ENCODE results near the gene CCDC92B. TPM values are rescaled to one million over a fixed set of nuclear protein-coding genes. Genes with fewer than 3 reads are reported as not detected.

Gene CCDC92B
- total and polyA plus RNA-seq, 9 of the 15 experiments (the other 6 are each of a cell fraction or from before 2014, with no cell fraction given) = not detected

GRCh38 chr17:2711608-2712299 is 37.7 kb downstream of the CCDC92B start, which contains the start of gene CLUH (continued):
- no peak for TF ChIP-seq SRSF9 (IDR thresholded peaks at IDR 0.05; ENCODE audit: borderline replicate concordance, low read depth, low read length)
- no peak for TF ChIP-seq TCF7 (IDR thresholded peaks at IDR 0.05; ENCODE audit: borderline replicate concordance)
- no peak for TF ChIP-seq ZFPM2 (CRISPR knock-in tag; IDR thresholded peaks at IDR 0.05)
- peak in 1 of 2 experiments; percentile 1; a peak in 1 of 4 replicates for TF ChIP-seq NONO (IDR thresholded peaks at IDR 0.05; ENCODE audit: low read depth in 2 of 2, low read length in 1 of 2)
- peak; percentile 68; the same call in 1 of the 2 replicates for TF ChIP-seq SAFB (IDR thresholded peaks at IDR 0.05; ENCODE audit: borderline replicate concordance, low read depth, low read length)
- TF ChIP-seq NCOA6 (IDR thresholded peaks at IDR 0.05) = peak; percentile 40; the same call in 1 of the 2 replicates
- TF ChIP-seq HCFC1 (IDR thresholded peaks at IDR 0.05; ENCODE audit: low read depth, low read length) = peak; percentile 73
- peak; percentile 86 for TF ChIP-seq SP1 (CRISPR knock-in tag; IDR thresholded peaks at IDR 0.05)
- TF ChIP-seq, protein P1, sequence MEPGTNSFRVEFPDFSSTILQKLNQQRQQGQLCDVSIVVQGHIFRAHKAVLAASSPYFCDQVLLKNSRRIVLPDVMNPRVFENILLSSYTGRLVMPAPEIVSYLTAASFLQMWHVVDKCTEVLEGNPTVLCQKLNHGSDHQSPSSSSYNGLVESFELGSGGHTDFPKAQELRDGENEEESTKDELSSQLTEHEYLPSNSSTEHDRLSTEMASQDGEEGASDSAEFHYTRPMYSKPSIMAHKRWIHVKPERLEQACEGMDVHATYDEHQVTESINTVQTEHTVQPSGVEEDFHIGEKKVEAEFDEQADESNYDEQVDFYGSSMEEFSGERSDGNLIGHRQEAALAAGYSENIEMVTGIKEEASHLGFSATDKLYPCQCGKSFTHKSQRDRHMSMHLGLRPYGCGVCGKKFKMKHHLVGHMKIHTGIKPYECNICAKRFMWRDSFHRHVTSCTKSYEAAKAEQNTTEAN (CRISPR knock-in tag; IDR thresholded peaks at IDR 0.05) = peak; percentile 68; the same call in 1 of the 2 replicates
- TF ChIP-seq, protein P2, sequence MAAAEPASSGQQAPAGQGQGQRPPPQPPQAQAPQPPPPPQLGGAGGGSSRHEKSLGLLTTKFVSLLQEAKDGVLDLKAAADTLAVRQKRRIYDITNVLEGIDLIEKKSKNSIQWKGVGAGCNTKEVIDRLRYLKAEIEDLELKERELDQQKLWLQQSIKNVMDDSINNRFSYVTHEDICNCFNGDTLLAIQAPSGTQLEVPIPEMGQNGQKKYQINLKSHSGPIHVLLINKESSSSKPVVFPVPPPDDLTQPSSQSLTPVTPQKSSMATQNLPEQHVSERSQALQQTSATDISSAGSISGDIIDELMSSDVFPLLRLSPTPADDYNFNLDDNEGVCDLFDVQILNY (CRISPR knock-in tag; IDR thresholded peaks at IDR 0.05) = no peak
- peak in 1 of 2 experiments; percentile 80; a peak in 1 of 4 replicates for TF ChIP-seq SRF (CRISPR knock-in tag; IDR thresholded peaks at IDR 0.05)
- TF ChIP-seq CXXC5 (CRISPR knock-in tag; IDR thresholded peaks at IDR 0.05) = peak; percentile 94
- TF ChIP-seq HNRNPL (IDR thresholded peaks at IDR 0.05; ENCODE audit: low read depth, low read length) = peak; percentile 79; the same call in 1 of the 2 replicates
- no peak for TF ChIP-seq U2AF1 (optimal IDR thresholded peaks at IDR 0.05; ENCODE audit: low read depth, low read length)
- no peak for TF ChIP-seq ZC3H11A (IDR thresholded peaks at IDR 0.05; ENCODE audit: low read depth, low read length)
- TF ChIP-seq, protein P3, sequence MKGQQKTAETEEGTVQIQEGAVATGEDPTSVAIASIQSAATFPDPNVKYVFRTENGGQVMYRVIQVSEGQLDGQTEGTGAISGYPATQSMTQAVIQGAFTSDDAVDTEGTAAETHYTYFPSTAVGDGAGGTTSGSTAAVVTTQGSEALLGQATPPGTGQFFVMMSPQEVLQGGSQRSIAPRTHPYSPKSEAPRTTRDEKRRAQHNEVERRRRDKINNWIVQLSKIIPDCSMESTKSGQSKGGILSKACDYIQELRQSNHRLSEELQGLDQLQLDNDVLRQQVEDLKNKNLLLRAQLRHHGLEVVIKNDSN (CRISPR knock-in tag; IDR thresholded peaks at IDR 0.05) = peak; percentile 90
- peak; percentile 63; the same call in 1 of the 2 replicates for TF ChIP-seq E2F4 (CRISPR knock-in tag; IDR thresholded peaks at IDR 0.05; ENCODE audit: low read depth)
- TF ChIP-seq ZNF764 (CRISPR knock-in tag; IDR thresholded peaks at IDR 0.05; ENCODE audit: low read depth) = no peak
- TF ChIP-seq KDM5B (IDR thresholded peaks at IDR 0.05; ENCODE audit: insufficient replicate concordance, low read depth, low read length) = no peak
- TF ChIP-seq PHF8 (IDR thresholded peaks at IDR 0.05; ENCODE audit: borderline replicate concordance, low read length) = peak; percentile 71; the same call in 1 of the 2 replicates
- TF ChIP-seq POLR2G (IDR thresholded peaks at IDR 0.05; ENCODE audit: low read depth, low read length) = peak; percentile 85
- TF ChIP-seq, protein P4, sequence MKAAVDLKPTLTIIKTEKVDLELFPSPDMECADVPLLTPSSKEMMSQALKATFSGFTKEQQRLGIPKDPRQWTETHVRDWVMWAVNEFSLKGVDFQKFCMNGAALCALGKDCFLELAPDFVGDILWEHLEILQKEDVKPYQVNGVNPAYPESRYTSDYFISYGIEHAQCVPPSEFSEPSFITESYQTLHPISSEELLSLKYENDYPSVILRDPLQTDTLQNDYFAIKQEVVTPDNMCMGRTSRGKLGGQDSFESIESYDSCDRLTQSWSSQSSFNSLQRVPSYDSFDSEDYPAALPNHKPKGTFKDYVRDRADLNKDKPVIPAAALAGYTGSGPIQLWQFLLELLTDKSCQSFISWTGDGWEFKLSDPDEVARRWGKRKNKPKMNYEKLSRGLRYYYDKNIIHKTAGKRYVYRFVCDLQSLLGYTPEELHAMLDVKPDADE (conservative IDR thresholded peaks at IDR 0.05; ENCODE audit: control insufficient read depth, low read depth, low read length) = peak; percentile 73
- TF ChIP-seq PML (IDR thresholded peaks at IDR 0.05; ENCODE audit: low read length) = no peak
